ENCODE data around the gene RGS19.

The RGS19 gene

GRCh38 chr20:64077876-64078551 is 1.3 kb downstream of the RGS19 start:
- peak; percentile 81 for FAIRE-seq
- no peak for DNase-seq (ENCODE audit: insufficient read length)
- no peak for TF ChIP-seq POLR2AphosphoS5 (IDR thresholded peaks at IDR 0.05; ENCODE audit: low read depth, low read length)
- no peak for TF ChIP-seq TAF1 (IDR thresholded peaks at IDR 0.05; ENCODE audit: borderline replicate concordance, low read depth, low read length)
- no peak for TF ChIP-seq POLR2A (IDR thresholded peaks at IDR 0.05; ENCODE audit: low read depth, low read length)

- DNase-seq (ENCODE audit: insufficient read length) = no peak
- TF ChIP-seq POLR2AphosphoS5 (IDR thresholded peaks at IDR 0.05; ENCODE audit: low read depth, low read length) (no peak), TAF1 (IDR thresholded peaks at IDR 0.05; ENCODE audit: borderline replicate concordance, low read depth, low read length) (no peak), POLR2A (IDR thresholded peaks at IDR 0.05; ENCODE audit: low read depth, low read length) (no peak)
- no peak for FAIRE-seq
Observed at GRCh38 chr20:64077541-64077875, 1.8 kb downstream of the RGS19 start.

GRCh38 chr20:64077094-64077493 is 2.2 kb downstream of the RGS19 start:
- FAIRE-seq (peak; percentile 83), DNase-seq (ENCODE audit: insufficient read length) (peak; percentile 71)
- TF ChIP-seq POLR2AphosphoS5 (IDR thresholded peaks at IDR 0.05; ENCODE audit: low read depth, low read length) (0 out of 2 replicates have a peak, but pooled peaks have one; percentile 31), TAF1 (IDR thresholded peaks at IDR 0.05; ENCODE audit: borderline replicate concordance, low read depth, low read length) (0 out of 2 replicates have a peak, but pooled peaks have one; percentile 71), POLR2A (IDR thresholded peaks at IDR 0.05; ENCODE audit: low read depth, low read length) (peak; percentile 54)

- FAIRE-seq (peak; percentile 70), DNase-seq (ENCODE audit: insufficient read length) (no peak)
- no peak for TF ChIP-seq TAF1 (IDR thresholded peaks at IDR 0.05; ENCODE audit: borderline replicate concordance, low read depth, low read length)
Observed at GRCh38 chr20:64076061-64076997, 3.0 kb downstream of the RGS19 start.

GRCh38 chr20:64075556-64075955 is 3.8 kb downstream of the RGS19 start:
- TF ChIP-seq TAF1 (IDR thresholded peaks at IDR 0.05; ENCODE audit: borderline replicate concordance, low read depth, low read length) (no peak), POLR2AphosphoS5 (IDR thresholded peaks at IDR 0.05; ENCODE audit: low read depth, low read length) (no peak), POLR2A (IDR thresholded peaks at IDR 0.05; ENCODE audit: low read depth, low read length) (no peak)
- FAIRE-seq = no peak
- no peak for DNase-seq (ENCODE audit: insufficient read length)

GRCh38 chr20:64074963-64075362 is 4.4 kb downstream of the RGS19 start:
- TF ChIP-seq POLR2AphosphoS5 (IDR thresholded peaks at IDR 0.05; ENCODE audit: low read depth, low read length) = no peak
- TF ChIP-seq POLR2A (IDR thresholded peaks at IDR 0.05; ENCODE audit: low read depth, low read length) = no peak
- FAIRE-seq = no peak

GRCh38 chr20:64074184-64074789 is 5.0 kb downstream of the RGS19 start:
- no peak for FAIRE-seq
- no peak for DNase-seq (ENCODE audit: insufficient read length)

More at GRCh38 chr20:64074963-64075362, 4.4 kb downstream of the RGS19 start:
- no peak for DNase-seq (ENCODE audit: insufficient read length)

GRCh38 chr20:64073476-64074183 is 5.7 kb downstream of the RGS19 start:
- TF ChIP-seq POLR2AphosphoS5 (IDR thresholded peaks at IDR 0.05; ENCODE audit: low read depth, low read length) (no peak), TAF1 (IDR thresholded peaks at IDR 0.05; ENCODE audit: borderline replicate concordance, low read depth, low read length) (no peak), POLR2A (IDR thresholded peaks at IDR 0.05; ENCODE audit: low read depth, low read length) (no peak)
- DNase-seq (ENCODE audit: insufficient read length) (no peak), FAIRE-seq (no peak)

More at GRCh38 chr20:64074184-64074789, 5.0 kb downstream of the RGS19 start:
- TF ChIP-seq TAF1 (IDR thresholded peaks at IDR 0.05; ENCODE audit: borderline replicate concordance, low read depth, low read length) (no peak), POLR2AphosphoS5 (IDR thresholded peaks at IDR 0.05; ENCODE audit: low read depth, low read length) (no peak), POLR2A (IDR thresholded peaks at IDR 0.05; ENCODE audit: low read depth, low read length) (no peak)

GRCh38 chr20:64072498-64073063 is 6.7 kb downstream of the RGS19 start:
- DNase-seq (ENCODE audit: insufficient read length) = no peak

GRCh38 chr20:64071341-64072332 is 7.7 kb downstream of the RGS19 start:
- FAIRE-seq = no peak
- TF ChIP-seq POLR2A (IDR thresholded peaks at IDR 0.05; ENCODE audit: low read depth, low read length) (peak; percentile 38; the same call in 1 of the 2 replicates), POLR2AphosphoS5 (IDR thresholded peaks at IDR 0.05; ENCODE audit: low read depth, low read length) (peak; percentile 67), TAF1 (IDR thresholded peaks at IDR 0.05; ENCODE audit: borderline replicate concordance, low read depth, low read length) (no peak)
- no peak for DNase-seq (ENCODE audit: insufficient read length)

More at GRCh38 chr20:64072498-64073063, 6.7 kb downstream of the RGS19 start:
- TF ChIP-seq POLR2AphosphoS5 (IDR thresholded peaks at IDR 0.05; ENCODE audit: low read depth, low read length) = no peak
- TF ChIP-seq POLR2A (IDR thresholded peaks at IDR 0.05; ENCODE audit: low read depth, low read length) = no peak
- no peak for TF ChIP-seq TAF1 (IDR thresholded peaks at IDR 0.05; ENCODE audit: borderline replicate concordance, low read depth, low read length)
- FAIRE-seq = no peak
